Hematopoietic multipotent progenitor cell treated with erythropoietin and hydrocortisone succinate and interleukin-3 and kit ligand, for 8 days (in vitro differentiated cells): Measurements from ENCODE around the gene AKAP8L.
"Not testable (repeated sequence)": the region's sequence is repeated elsewhere in the genome, so short reads cannot be mapped to it uniquely, and the experiment has no call there.

Experiments used
- DNase-seq: peaks from one replicate; pipeline ENCODE4 v3.0.0-alpha.2; 2015

AKAP8L gene

GRCh38 chr19:15337202-15337601 lies 81.6 kb downstream of the AKAP8L start:
- no peak for DNase-seq

- DNase-seq: not testable (repeated sequence)
Measured at GRCh38 chr19:15335992-15336391, 82.8 kb downstream of the AKAP8L start.

- peak; percentile 55 for DNase-seq
Measured at GRCh38 chr19:15332311-15332996, 86.3 kb downstream of the AKAP8L start, which contains the start of gene BRD4. TSS of gene BRD4 (minus strand) at chr19:15332539. CDS start at chr19:15273099, 59,440 bp downstream.

- peak; percentile 50 for DNase-seq
Measured at GRCh38 chr19:15331419-15332310, 87.1 kb downstream of the AKAP8L start.

- no peak for DNase-seq
Measured at GRCh38 chr19:15330801-15331418, 87.9 kb downstream of the AKAP8L start.
